Hepatocyte (in vitro differentiated cells): ENCODE results near the gene VWA7. TPM values are rescaled to one million over a fixed set of nuclear protein-coding genes. Genes with fewer than 3 reads are reported as not detected.
"Not testable (repeated sequence)": the region's sequence is repeated elsewhere in the genome, so short reads cannot be mapped to it uniquely, and the experiment has no call there.

ENCODE experiments used
- DNase-seq: peaks from one replicate; pipeline ENCODE4 v3.0.0-alpha.2; 2016; ENCODE audit warnings: low spot score
- H2AFZ ChIP-seq: fragments of 200-600 bp; sonication (generic); 2 replicates; pipeline ENCODE4 v1.6.0; 2016; ENCODE audit warnings: antibody characterized with exemption, mild to moderate bottlenecking
- H3K27ac ChIP-seq: fragments of 200-600 bp; sonication (generic); 2 replicates; pipeline ENCODE4 v1.5.1; 2016; ENCODE audit warnings: mild to moderate bottlenecking
- H3K27me3 ChIP-seq: fragments of 200-600 bp; sonication (generic); 2 replicates; pipeline ENCODE4 v1.6.1; 2016
- H3K36me3 ChIP-seq: fragments of 200-600 bp; sonication (generic); replicated peaks from 2 replicates; pipeline ENCODE4 v1.5.1; 2016; ENCODE audit warnings: low read depth; ENCODE audit not compliant: insufficient read depth
- H3K4me1 ChIP-seq: fragments of 200-600 bp; sonication (generic); 2 replicates; pipeline ENCODE4 v1.5.1; 2016; ENCODE audit warnings: mild to moderate bottlenecking, moderate library complexity; ENCODE audit not compliant: insufficient read depth
- H3K4me2 ChIP-seq: fragments of 200-600 bp; sonication (generic); 2 replicates; pipeline ENCODE4 v1.6.0; 2016
- H3K4me3 ChIP-seq: fragments of 200-600 bp; sonication (generic); 2 replicates; pipeline ENCODE4 v1.5.1; 2016; ENCODE audit warnings: mild to moderate bottlenecking
- H3K79me2 ChIP-seq: fragments of 200-600 bp; sonication (generic); 2 replicates; pipeline ENCODE4 v1.6.0; 2017; ENCODE audit warnings: mild to moderate bottlenecking
- H3K9me2 ChIP-seq: fragments of 200-600 bp; sonication (generic); replicated peaks from 2 replicates; pipeline ENCODE4 v1.6.0; 2017; ENCODE audit warnings: mild to moderate bottlenecking; ENCODE audit not compliant: insufficient read depth
- H3K9me3 ChIP-seq: fragments of 200-600 bp; sonication (generic); 2 replicates; pipeline ENCODE4 v1.5.1; 2016; ENCODE audit warnings: low read depth, mild to moderate bottlenecking
- H4K20me1 ChIP-seq: fragments of 200-600 bp; sonication (generic); 2 replicates; pipeline ENCODE4 v1.6.0; 2016; ENCODE audit warnings: mild to moderate bottlenecking; ENCODE audit not compliant: insufficient read depth, poor library complexity, severe bottlenecking
- CTCF ChIP-seq: fragments of 200-600 bp; sonication (generic); IDR thresholded peaks from 2 replicates; pipeline ENCODE4 v1.5.1; 2016; ENCODE audit warnings: antibody characterized with exemption, mild to moderate bottlenecking; ENCODE audit not compliant: poor library complexity
- EZH2 ChIP-seq: fragments of 200-600 bp; sonication (generic); IDR thresholded peaks from 2 replicates; pipeline ENCODE4 v1.6.1; 2016; ENCODE audit warnings: antibody characterized with exemption, mild to moderate bottlenecking, borderline replicate concordance
- EZH2phosphoT487 ChIP-seq: fragments of 200-600 bp; sonication (generic); IDR thresholded peaks from one replicate; pipeline ENCODE4 v1.6.1; 2018; ENCODE audit warnings: antibody characterized with exemption, mild to moderate bottlenecking, low read depth, moderate library complexity; ENCODE audit not compliant: unreplicated experiment, severe bottlenecking
- WGBS: methylation state at CpG from one replicate; pipeline ENCODE4 v1.1.6; 2016; ENCODE audit warnings: low lambda C conversion rate; ENCODE audit errors: missing lambda C conversion rate; 5-methylcytosine and 5-hydroxymethylcytosine counted together
- polyA plus RNA-seq: library from polyadenylated mRNA; unstranded; fragments of >200 nt; fragmentation: Nextera tagmentation; extraction: Ambion mirVana; gene quantifications from 2 replicates; pipeline ENCODE4 v1.2.1, GENCODE V29; 2016
- total RNA-seq: library from RNA; depleted of rRNA; stranded (reverse); fragments of >200 nt; gene quantifications from 2 replicates; pipeline ENCODE4 v1.2.3, GENCODE V29; 2014

Gene VWA7
- total and polyA plus RNA-seq, 2 experiments from 2014 or later = 3.4 to 5.2 TPM

GRCh38 chr6:31795616-31796298 is 18.6 kb upstream of the VWA7 start, which contains the start of gene VARS1:
Gene VARS1 (minus strand): TSS chr6:31795752. CDS start chr6:31795217, 535 bp downstream.
- Histone ChIP-seq H3K4me1 (peaks cover 11% of the 10 kb centered on the region), H3K27ac (peak within 1 kb of the TSS; percentile 93), H3K36me3 (no peaks in the 10 kb centered on the region), H2AFZ (peak within 1 kb of the TSS; percentile 57), H3K79me2 (peaks cover 31% of the 10 kb centered on the region), H3K4me2 (peak within 1 kb of the TSS; percentile 96), H3K4me3 (peak within 1 kb of the TSS; percentile 80), H3K27me3 (no peaks in the 10 kb centered on the region), H4K20me1 (no peaks in the 10 kb centered on the region), H3K9me3 (no peaks in the 10 kb centered on the region), H3K9me2 (no peaks in the 10 kb centered on the region)
- peak; percentile 96 for DNase-seq
- peak; percentile 75 for TF ChIP-seq CTCF
- TF ChIP-seq EZH2phosphoT487 = no peak
- 4% methylated on average over 62 of the region's 75 CpGs for WGBS

GRCh38 chr6:31794866-31795615 is 17.9 kb upstream of the VWA7 start:
- TF ChIP-seq EZH2 (no peak), CTCF (no peak), EZH2phosphoT487 (no peak)
- Histone ChIP-seq H3K79me2 (peaks cover 33% of the 10 kb centered on the region), H3K4me2 (peak overlapping the region; percentile 96), H3K9me3 (no peaks in the 10 kb centered on the region), H3K9me2 (no peaks in the 10 kb centered on the region), H3K4me3 (peak overlapping the region; percentile 80), H3K36me3 (no peaks in the 10 kb centered on the region), H3K27ac (peak overlapping the region; percentile 93), H3K27me3 (no peaks in the 10 kb centered on the region), H3K4me1 (peaks cover 11% of the 10 kb centered on the region), H4K20me1 (no peaks in the 10 kb centered on the region), H2AFZ (peak overlapping the region; percentile 57)
- DNase-seq = no peak
- under 1% methylated on average over 37 of the region's 44 CpGs for WGBS

- H3K27ac ChIP-seq = peak overlapping the region; percentile 93
- 6% methylated on average over 7 of the region's 7 CpGs for whole genome bisulfite sequencing
- H3K4me1 ChIP-seq = peaks cover 11% of the 10 kb centered on the region
- H3K36me3 ChIP-seq = no peaks in the 10 kb centered on the region
- TF ChIP-seq EZH2 (no peak), EZH2phosphoT487 (no peak), CTCF (no peak)
- H3K9me3 ChIP-seq = no peaks in the 10 kb centered on the region
- H4K20me1 ChIP-seq = no peaks in the 10 kb centered on the region
- H3K4me2 ChIP-seq = peak overlapping the region; percentile 96
- H2AFZ ChIP-seq = peak overlapping the region; percentile 57
- peaks cover 34% of the 10 kb centered on the region for H3K79me2 ChIP-seq
- peak; percentile 42 for DNase-seq
- no peaks in the 10 kb centered on the region for H3K9me2 ChIP-seq
- H3K4me3 ChIP-seq = peak overlapping the region; percentile 80
- no peaks in the 10 kb centered on the region for H3K27me3 ChIP-seq
Measured at GRCh38 chr6:31794294-31794865, 17.3 kb upstream of the VWA7 start.

- H2AFZ ChIP-seq, H3K27me3 ChIP-seq, H3K4me3 ChIP-seq, H4K20me1 ChIP-seq, H3K9me2 ChIP-seq, DNase-seq, H3K9me3 ChIP-seq, H3K36me3 ChIP-seq: not testable (repeated sequence)
- Histone ChIP-seq H3K4me1 (peaks cover 11% of the 10 kb centered on the region), H3K79me2 (peaks cover 36% of the 10 kb centered on the region), H3K27ac (peak overlapping the region; percentile 93), H3K4me2 (peak overlapping the region; percentile 96)
- 90% methylated on average over 6 of the region's 6 CpGs for WGBS
Measured at GRCh38 chr6:31793927-31794245, 16.8 kb upstream of the VWA7 start.
